HG02610 (cell line): ENCODE measurements around the gene SMIM10L2A.
"Not testable (repeated sequence)": the region's sequence is repeated elsewhere in the genome, so short reads cannot be mapped to it uniquely, and the experiment has no call there.

Experiments
- ATAC-seq: cut with Tn5 transposase; IDR thresholded peaks from one replicate; pipeline ENCODE4 v1.9.1; 2021; ENCODE audit warnings: mild to moderate bottlenecking, moderate library complexity; ENCODE audit not compliant: unreplicated experiment

The SMIM10L2A gene

GRCh38 chrX:135421932-135422809, at the start of gene SMIM10L2A:
TSS of gene SMIM10L2A (plus strand) at chrX:135421944. CDS start at chrX:135422132, 188 bp downstream.
- peak; percentile 50 for ATAC-seq

DNA sequence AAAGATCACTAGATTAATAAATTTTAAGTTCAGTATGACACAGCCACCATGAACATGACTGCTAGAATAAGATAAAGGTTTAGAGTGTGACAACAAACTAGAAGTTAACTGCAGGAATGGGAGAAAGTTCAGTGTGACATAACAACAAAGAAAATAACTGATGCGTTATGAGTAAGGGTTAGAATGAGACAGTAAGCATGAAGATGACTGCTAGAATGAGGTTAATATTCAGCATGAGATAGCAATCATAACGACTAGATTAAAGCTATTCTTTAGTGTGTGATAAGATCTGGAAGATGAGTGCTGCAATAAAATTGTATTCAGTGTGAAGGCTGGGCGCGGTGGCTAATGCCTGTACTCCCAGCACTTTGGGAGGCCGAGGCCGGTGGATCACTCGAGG, 48.4 kb upstream of the SMIM10L2A start:
- no peak for ATAC-seq

DNA sequence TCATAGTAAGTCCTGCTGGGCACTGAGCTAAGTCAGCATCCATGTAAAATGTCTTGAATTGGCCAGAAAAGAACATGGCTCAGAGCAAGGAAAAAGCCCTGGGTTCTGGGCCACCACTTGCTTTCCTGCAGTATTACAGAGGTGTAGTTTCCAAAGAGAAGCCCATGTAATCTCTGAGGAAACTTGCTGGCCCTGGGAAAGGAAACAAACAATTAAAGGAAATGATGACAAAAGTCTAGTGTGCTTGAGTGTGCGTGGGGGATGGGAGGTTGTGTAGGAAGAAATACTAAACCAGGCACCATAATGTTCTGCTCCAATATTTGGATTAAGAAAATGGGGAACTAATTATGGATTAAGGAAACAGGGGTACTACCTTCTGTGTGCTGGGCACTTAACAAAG, 39.5 kb upstream of the SMIM10L2A start:
- ATAC-seq = no peak

GRCh38 chrX:135383249-135383648, 38.5 kb upstream of the SMIM10L2A start:
- no peak for ATAC-seq

GRCh38 chrX:135384161-135384836, 37.4 kb upstream of the SMIM10L2A start:
- no peak for ATAC-seq

DNA sequence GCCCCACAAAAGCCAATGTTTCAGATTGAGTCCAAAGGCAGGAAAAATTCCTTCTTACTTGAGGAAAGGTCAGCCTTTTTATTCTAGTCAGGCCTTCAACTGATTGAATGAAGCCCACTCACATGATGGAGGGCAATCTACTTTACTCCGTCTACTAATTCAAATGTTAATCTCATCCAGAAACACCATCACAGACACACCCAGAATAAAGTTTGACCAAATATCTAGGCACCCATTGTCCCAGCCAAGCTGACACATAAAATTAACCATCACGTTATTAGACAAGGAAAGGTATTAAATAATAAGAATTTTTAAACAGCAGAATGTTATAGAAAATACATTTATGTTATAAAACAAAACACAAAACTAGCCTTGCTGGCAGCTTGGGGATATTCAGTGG, 32.9 kb upstream of the SMIM10L2A start:
- ATAC-seq = no peak

GRCh38 chrX:135389243-135389642, 32.5 kb upstream of the SMIM10L2A start:
- ATAC-seq = no peak

- ATAC-seq = no peak
Observed at GRCh38 chrX:135389717-135390116, 32.0 kb upstream of the SMIM10L2A start.

DNA sequence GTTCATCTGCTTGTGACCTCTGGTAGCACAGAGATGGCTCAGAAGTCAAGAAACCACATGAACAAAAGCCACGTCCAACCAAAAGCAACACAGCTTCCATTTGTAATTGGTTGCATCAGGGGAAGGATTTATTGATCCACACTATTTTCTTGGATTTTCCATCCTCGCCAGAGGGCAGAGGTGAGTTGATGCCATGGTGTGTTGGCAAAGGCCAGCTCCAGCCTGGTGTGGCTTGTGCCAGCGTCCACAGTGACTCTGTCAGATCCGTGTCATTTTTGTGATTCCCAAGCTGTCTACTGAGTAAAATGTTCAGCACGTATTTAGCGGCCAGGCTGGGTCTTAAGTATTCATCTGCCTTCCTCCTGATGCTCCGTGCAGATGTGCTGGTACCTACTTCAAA, 30.0 kb upstream of the SMIM10L2A start:
- no peak for ATAC-seq

GRCh38 chrX:135393051-135393450, 28.7 kb upstream of the SMIM10L2A start:
- no peak for ATAC-seq

GRCh38 chrX:135395064-135395463, 26.7 kb upstream of the SMIM10L2A start:
- ATAC-seq = no peak

GRCh38 chrX:135396109-135396508, 25.6 kb upstream of the SMIM10L2A start:
- no peak for ATAC-seq

DNA sequence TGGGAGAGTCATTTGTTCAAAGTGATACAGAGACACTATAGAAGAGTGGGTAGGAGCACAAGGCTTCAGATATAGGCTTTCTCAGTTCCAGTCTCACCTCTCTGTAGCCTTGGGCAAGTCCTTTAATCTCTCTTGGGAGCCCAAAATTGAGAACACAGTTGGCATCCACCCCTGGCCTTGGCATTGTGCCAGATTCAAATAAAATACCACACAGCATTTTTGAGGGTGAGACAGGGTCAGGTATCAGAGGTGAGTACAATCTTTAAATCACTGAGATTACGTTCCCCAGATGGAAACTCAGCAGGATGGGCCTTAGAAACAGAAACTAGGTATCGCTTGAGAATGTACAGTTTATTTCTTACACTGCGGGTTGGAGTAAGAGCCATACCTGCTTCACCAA, 25.2 kb upstream of the SMIM10L2A start:
- no peak for ATAC-seq

- no peak for ATAC-seq
Observed at GRCh38 chrX:135397652-135398051, 24.1 kb upstream of the SMIM10L2A start.

- no peak for ATAC-seq
Observed at GRCh38 chrX:135403374-135403773, 18.4 kb upstream of the SMIM10L2A start.

DNA sequence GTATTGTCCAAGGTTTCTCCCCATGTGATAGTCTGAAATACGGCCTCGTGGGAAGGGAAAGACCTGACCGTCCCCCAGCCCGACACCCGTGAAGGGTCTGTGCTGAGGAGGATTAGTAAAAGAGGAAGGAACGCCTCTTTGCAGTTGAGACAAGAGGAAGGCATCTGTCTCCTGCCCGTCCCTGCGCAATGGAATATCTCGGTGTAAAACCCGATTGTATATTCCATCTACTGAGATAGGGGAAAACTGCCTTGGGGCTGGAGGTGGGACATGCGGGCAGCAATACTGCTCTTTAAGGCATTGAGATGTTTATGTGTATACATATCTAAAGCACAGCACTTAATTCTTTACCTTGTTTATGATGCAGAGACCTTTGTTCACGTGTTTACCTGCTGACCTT, 15.3 kb upstream of the SMIM10L2A start:
- ATAC-seq = not testable (repeated sequence)

- no peak for ATAC-seq
Observed at GRCh38 chrX:135408794-135409193, 12.9 kb upstream of the SMIM10L2A start.

- no peak for ATAC-seq
Observed at GRCh38 chrX:135410861-135411627, 10.7 kb upstream of the SMIM10L2A start.

DNA sequence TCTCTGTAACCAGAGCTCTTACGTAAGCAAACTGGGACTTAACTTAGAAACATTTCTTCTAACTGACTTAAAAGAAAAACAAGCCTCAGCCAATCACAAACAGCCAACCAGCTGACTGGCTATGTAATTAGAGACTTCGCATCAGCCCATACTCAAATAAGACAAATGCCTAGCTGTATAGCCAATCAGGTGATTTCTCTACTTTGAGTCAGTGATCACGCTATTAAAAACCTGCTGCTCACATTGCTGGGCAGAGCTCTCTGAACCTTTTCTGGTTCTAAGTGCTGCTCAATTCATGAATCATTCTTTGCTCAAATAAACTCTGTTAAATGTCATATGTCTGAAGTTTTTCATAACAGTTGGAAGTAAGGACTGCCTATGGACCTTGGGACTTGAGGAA, 9.9 kb upstream of the SMIM10L2A start:
- no peak for ATAC-seq

- no peak for ATAC-seq
Observed at GRCh38 chrX:135416546-135416945, 5.2 kb upstream of the SMIM10L2A start.

GRCh38 chrX:135420831-135421230, 913 bp upstream of the SMIM10L2A start:
- ATAC-seq = no peak
